Measurements from ENCODE around the gene CACNA1G. TPM values are rescaled to one million over a fixed set of nuclear protein-coding genes. Genes with fewer than 3 reads are reported as not detected.

Gene CACNA1G
- total RNA-seq, 2 experiments from 2014 or later = 0.13 TPM; not detected in 1

- no peaks in the 10 kb centered on the region for H3K36me3 Mint-ChIP-seq (ENCODE audit: low read depth)
- no peaks in the 10 kb centered on the region for H3K9me3 Mint-ChIP-seq
- POLR2A ChIA-PET = no interaction called here
- no peak overlapping the region for H3K27ac Mint-ChIP-seq
- CTCF ChIA-PET = no interaction called here
- intact Hi-C loops (cut with micrococcal nuclease) = no loop called here
- no peak overlapping the region for H3K4me3 Mint-ChIP-seq
- ATAC-seq = no peak
- no peak for TF ChIP-seq CTCF (IDR thresholded peaks at IDR 0.05)
- no peaks in the 10 kb centered on the region for H3K4me1 Mint-ChIP-seq (ENCODE audit: low read depth)
- H3K27me3 Mint-ChIP-seq = no peaks in the 10 kb centered on the region
- DNase-seq = no peak
Observed at GRCh38 chr17:50672831-50673551, 112.5 kb downstream of the CACNA1G start.

DNA sequence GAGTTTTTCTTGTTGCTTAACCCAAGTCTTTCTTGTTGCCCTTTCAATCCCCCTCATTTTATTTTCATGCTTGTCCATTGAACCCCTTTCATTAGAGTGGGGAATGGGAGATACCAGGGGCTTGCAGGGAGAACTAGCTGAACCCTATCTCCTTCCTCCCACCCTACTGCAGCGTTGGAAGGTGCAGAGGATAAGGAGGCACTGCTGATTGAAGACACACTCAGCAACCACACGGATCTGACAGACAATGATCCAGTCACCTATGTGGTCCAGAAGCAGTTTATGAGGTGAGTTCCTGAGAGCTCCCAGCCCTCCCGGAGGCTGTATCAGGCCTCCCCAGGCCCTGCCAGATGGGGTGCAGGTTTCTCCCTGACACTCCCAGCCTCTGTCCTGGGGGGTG is 114.7 kb downstream of the CACNA1G start:
- intact Hi-C loops (cut with micrococcal nuclease) = no loop called here
- no peaks in the 10 kb centered on the region for H3K36me3 Mint-ChIP-seq (ENCODE audit: low read depth)
- no peak overlapping the region for H3K4me3 Mint-ChIP-seq
- CTCF ChIA-PET = no interaction called here
- H3K27me3 Mint-ChIP-seq = no peaks in the 10 kb centered on the region
- no peaks in the 10 kb centered on the region for H3K9me3 Mint-ChIP-seq
- no peak overlapping the region for H3K27ac Mint-ChIP-seq
- DNase-seq = no peak
- POLR2A ChIA-PET = no interaction called here
- ATAC-seq = no peak
- H3K4me1 Mint-ChIP-seq (ENCODE audit: low read depth) = no peaks in the 10 kb centered on the region
- TF ChIP-seq CTCF (IDR thresholded peaks at IDR 0.05) = no peak

GRCh38 chr17:50675627-50676026 is 115.1 kb downstream of the CACNA1G start:
- CTCF ChIA-PET = no interaction called here
- Mint-ChIP-seq H3K27ac (no peak overlapping the region), H3K4me1 (ENCODE audit: low read depth) (no peaks in the 10 kb centered on the region), H3K4me3 (no peak overlapping the region), H3K36me3 (ENCODE audit: low read depth) (no peaks in the 10 kb centered on the region), H3K9me3 (no peaks in the 10 kb centered on the region), H3K27me3 (peaks cover 3% of the 10 kb centered on the region)
- DNase-seq (no peak), ATAC-seq (no peak)
- POLR2A ChIA-PET = no interaction called here
- intact Hi-C loops (cut with micrococcal nuclease) = no loop called here
- no peak for TF ChIP-seq CTCF (IDR thresholded peaks at IDR 0.05)

DNA sequence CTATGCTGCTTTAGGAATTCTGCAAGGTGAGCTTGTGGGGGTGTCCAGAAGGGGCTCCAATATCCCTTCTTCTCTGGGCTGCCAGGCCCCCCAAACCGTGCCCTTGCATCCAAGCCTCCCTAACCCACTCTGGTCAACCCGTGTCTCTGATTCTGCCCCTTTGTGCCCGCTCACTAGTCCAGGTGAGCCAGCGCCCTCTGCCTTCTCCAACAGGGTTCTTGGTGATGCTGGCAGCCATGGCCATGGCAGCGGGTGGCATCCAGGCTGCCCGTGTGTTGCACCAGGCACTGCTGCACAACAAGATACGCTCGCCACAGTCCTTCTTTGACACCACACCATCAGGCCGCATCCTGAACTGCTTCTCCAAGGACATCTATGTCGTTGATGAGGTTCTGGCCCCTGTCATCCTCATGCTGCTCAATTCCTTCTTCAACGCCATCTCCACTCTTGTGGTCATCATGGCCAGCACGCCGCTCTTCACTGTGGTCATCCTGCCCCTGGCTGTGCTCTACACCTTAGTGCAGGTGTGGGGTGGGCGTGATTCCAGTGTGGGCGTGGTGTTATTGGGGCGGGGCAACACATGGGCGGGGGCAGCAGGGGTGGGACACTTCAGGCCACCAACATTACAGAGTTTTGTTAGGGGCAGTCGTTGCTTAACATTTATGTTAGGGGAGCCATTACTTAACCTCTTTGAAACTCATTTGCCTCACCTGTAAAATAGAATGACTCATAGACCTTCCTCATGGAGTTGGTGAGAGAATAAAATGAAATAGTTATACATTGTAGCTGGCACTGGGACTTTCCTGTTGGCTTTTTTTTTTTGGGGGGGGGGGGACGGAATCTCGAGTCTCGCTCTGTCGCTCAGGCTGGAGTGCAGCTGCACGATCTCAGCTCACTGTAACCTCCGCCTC is 115.8 kb downstream of the CACNA1G start:
- Mint-ChIP-seq H3K9me3 (no peaks in the 10 kb centered on the region), H3K4me1 (ENCODE audit: low read depth) (no peaks in the 10 kb centered on the region), H3K27me3 (peaks cover 5% of the 10 kb centered on the region), H3K36me3 (ENCODE audit: low read depth) (no peaks in the 10 kb centered on the region), H3K4me3 (no peak overlapping the region), H3K27ac (no peak overlapping the region)
- DNase-seq (no peak), ATAC-seq (no peak)
- POLR2A ChIA-PET = no interaction called here
- CTCF ChIA-PET = no interaction called here
- intact Hi-C loops (cut with micrococcal nuclease) = no loop called here
- no peak for TF ChIP-seq CTCF (IDR thresholded peaks at IDR 0.05)

Other genes with a start within 250 kb of the CACNA1G start
- gene XYLT2, start 214.6 kb upstream of the CACNA1G start, total RNA-seq = 10 to 100 TPM; 24.4 to 25.3 TPM
- 10 to 100 TPM; 54.6 to 55.8 TPM for gene MRPL27, start 187.5 kb upstream of the CACNA1G start, total RNA-seq
- gene EME1, start 187.5 kb upstream of the CACNA1G start, total RNA-seq = 10 to 100 TPM; 48.0 to 48.6 TPM
- gene LRRC59, start 163.2 kb upstream of the CACNA1G start, total RNA-seq = 10 to 100 TPM; 70.6 to 71.0 TPM
- 10 to 100 TPM; 14.5 to 17.5 TPM for gene ACSF2, start 134.5 kb upstream of the CACNA1G start, total RNA-seq
- not detected for gene CHAD, start 91.8 kb upstream of the CACNA1G start, total RNA-seq
- gene RSAD1, start 81.9 kb upstream of the CACNA1G start, total RNA-seq = 10 to 100 TPM; 39.2 to 40.7 TPM
- gene MYCBPAP, start 52.3 kb upstream of the CACNA1G start, total RNA-seq = 1 to 10 TPM; 6.7 to 6.9 TPM
- gene EPN3, start 28.0 kb upstream of the CACNA1G start, total RNA-seq = not detected
- 10 to 100 TPM; 29.0 to 36.2 TPM for gene SPATA20, start 13.5 kb upstream of the CACNA1G start, total RNA-seq
- gene ABCC3, start 74.2 kb downstream of the CACNA1G start, total RNA-seq = not detected
- gene ANKRD40, start 147.2 kb downstream of the CACNA1G start, total RNA-seq = 10 to 100 TPM; 26.3 to 27.3 TPM
- 100 to 1,000 TPM; 148 to 160 TPM for gene LUC7L3, start 158.9 kb downstream of the CACNA1G start, total RNA-seq
- gene ANKRD40CL, start 206.8 kb downstream of the CACNA1G start, total RNA-seq = not detected

All from activated CD8-positive, alpha-beta T cell treated with anti-CD3 and anti-CD28 coated beads for 36 hours (primary cell).